SK-N-SH (cell line): ENCODE results near the gene ZNF277. TPM values are rescaled to one million over a fixed set of nuclear protein-coding genes. Genes with fewer than 3 reads are reported as not detected.

ENCODE experiments used
- CTCF ChIA-PET: fragments of 300-600, 350-600 bp; formaldehyde crosslinking; extraction: SDS; loops from one replicate; lab custom pipeline; 2021; lab: Yijun Ruan, JAX
- POLR2A ChIA-PET: fragments of 350-600 bp; sonication (Branson Sonifier 250); formaldehyde crosslinking; extraction: SDS; loops from one replicate; lab custom pipeline; 2020; ENCODE audit warnings: antibody characterized with exemption, inconsistent platforms; lab: Yijun Ruan, JAX
- DNase-seq: peaks from one replicate; pipeline ENCODE4 v3.0.0; 2012
- H2AFZ ChIP-seq: fragments of 200-600 bp; sonication (generic); 2 replicates; pipeline ENCODE4 v1.8.1; 2016; ENCODE audit warnings: antibody characterized with exemption, mild to moderate bottlenecking, low read depth
- H3F3A ChIP-seq: fragments of 200-600 bp; sonication (generic); replicated peaks from 2 replicates; pipeline ENCODE3; 2016; ENCODE audit warnings: antibody characterized with exemption, mild to moderate bottlenecking; ENCODE audit not compliant: insufficient read depth
- H3K27ac ChIP-seq, 2 experiments: fragments of 200-500 bp in 1 of 2; fragments of 200-600 bp in 1 of 2; sonication (Bioruptor generic) in 1 of 2; sonication (generic), shearing (Covaris generic) in 1 of 2; 2 replicates each; pipeline versions ENCODE4 v1.5.1 to v1.6.1; 2014 to 2016; ENCODE audit warnings: low read depth in 2 of 2, inconsistent platforms in 1 of 2, low read length in 1 of 2, mild to moderate bottlenecking in 1 of 2, mixed read lengths in 1 of 2
- H3K27me3 ChIP-seq: fragments of 200-600 bp; sonication (generic), shearing (Covaris generic); 2 replicates; pipeline ENCODE4 v1.6.1; 2016; ENCODE audit warnings: mixed run types; ENCODE audit not compliant: insufficient read depth
- H3K36me3 ChIP-seq, 2 experiments: fragments of 200-500 bp in 1 of 2; fragments of 200-600 bp in 1 of 2; sonication (Bioruptor generic) in 1 of 2; sonication (generic) in 1 of 2; replicated peaks in 1 of 2; 2 replicates each; pipeline versions ENCODE3 to v1.5.1; 2014 to 2016; ENCODE audit warnings: low read length in 1 of 2, mild to moderate bottlenecking in 1 of 2; ENCODE audit not compliant: insufficient read depth in 2 of 2, control insufficient read depth in 1 of 2
- H3K4me1 ChIP-seq, 2 experiments: fragments of 200-500 bp in 1 of 2; fragments of 200-600 bp in 1 of 2; sonication (Bioruptor generic) in 1 of 2; sonication (generic), shearing (Covaris generic) in 1 of 2; 2 replicates each; pipeline versions ENCODE4 v1.5.1 to v1.6.1; 2014 to 2016; ENCODE audit warnings: low read depth in 1 of 2, low read length in 1 of 2, mixed run types in 1 of 2; ENCODE audit not compliant: insufficient read depth in 2 of 2, control insufficient read depth in 1 of 2
- H3K4me2 ChIP-seq: fragments of 200-600 bp; sonication (generic), shearing (Covaris generic); 2 replicates; pipeline ENCODE4 v1.6.1; 2017; ENCODE audit warnings: mixed run types
- H3K4me3 ChIP-seq, 2 experiments: fragments of 200-500 bp in 1 of 2; fragments of 200-600 bp in 1 of 2; sonication (Bioruptor generic) in 1 of 2; sonication (generic), shearing (Covaris generic) in 1 of 2; 2 replicates each; pipeline versions ENCODE4 v1.5.1 to v1.8.1; 2014 to 2016; ENCODE audit warnings: low read depth in 2 of 2, inconsistent platforms in 1 of 2, low read length in 1 of 2, mild to moderate bottlenecking in 1 of 2, mixed read lengths in 1 of 2, moderate library complexity in 1 of 2
- H3K79me2 ChIP-seq: fragments of 200-600 bp; sonication (generic); 2 replicates; pipeline ENCODE4 v1.8.1; 2017; ENCODE audit warnings: mild to moderate bottlenecking; ENCODE audit not compliant: insufficient read depth
- H3K9ac ChIP-seq: fragments of 200-600 bp; sonication (generic); 2 replicates; pipeline ENCODE4 v1.6.1; 2017; ENCODE audit warnings: mixed run types
- H3K9me2 ChIP-seq: fragments of 200-600 bp; sonication (generic); 2 replicates; pipeline ENCODE4 v1.6.1; 2017; ENCODE audit warnings: mixed run types
- H3K9me3 ChIP-seq: fragments of 200-600 bp; sonication (generic); 2 replicates; pipeline ENCODE4 v1.6.1; 2017; ENCODE audit warnings: mixed run types, mild to moderate bottlenecking, moderate library complexity
- H4K20me1 ChIP-seq: fragments of 200-600 bp; sonication (generic); 2 replicates; pipeline ENCODE4 v1.6.1; 2017; ENCODE audit warnings: mild to moderate bottlenecking, mixed run types; ENCODE audit not compliant: insufficient read depth
- EZH2phosphoT487 ChIP-seq: fragments of 200-600 bp; sonication (generic); IDR thresholded peaks from 2 replicates; pipeline ENCODE4 v1.6.1; 2017; ENCODE audit warnings: low read depth, mixed run types, mild to moderate bottlenecking, antibody characterized with exemption, moderate library complexity, borderline replicate concordance
- FOSL2 ChIP-seq: IDR thresholded peaks from 2 replicates; pipeline ENCODE4 v1.4.0; 2012; ENCODE audit warnings: low read depth, mild to moderate bottlenecking, moderate library complexity, borderline replicate concordance
- FOXJ3 ChIP-seq: sonication (generic); formaldehyde crosslinking; IDR thresholded peaks from 2 replicates; pipeline ENCODE4 v1.5.1; 2020; ENCODE audit warnings: mild to moderate bottlenecking, missing genetic modification reagents
- MXI1 ChIP-seq: IDR thresholded peaks from 2 replicates; pipeline ENCODE4 v1.6.1; 2012; ENCODE audit warnings: mild to moderate bottlenecking, low read depth, low read length, improper control_type of control experiment
- NRF1 ChIP-seq: IDR thresholded peaks from 2 replicates; pipeline ENCODE4 v1.6.1; 2012; ENCODE audit warnings: low read depth, mild to moderate bottlenecking, low read length
- RCOR1 ChIP-seq: fragments of 150-350 bp; IDR thresholded peaks from 2 replicates; pipeline ENCODE4 v1.6.1; 2017; ENCODE audit warnings: antibody characterized with exemption, low read length
- REST ChIP-seq: IDR thresholded peaks from 2 replicates; pipeline ENCODE4 v1.6.1; 2012; ENCODE audit warnings: mild to moderate bottlenecking, low read depth, low read length, moderate library complexity
- TAF1 ChIP-seq: IDR thresholded peaks from 2 replicates; pipeline ENCODE4 v1.6.1; 2012; ENCODE audit warnings: low read depth, mild to moderate bottlenecking, low read length, moderate library complexity, borderline replicate concordance
- TCF12 ChIP-seq: IDR thresholded peaks from 2 replicates; pipeline ENCODE4 v1.4.0; 2012
- TEAD4 ChIP-seq: IDR thresholded peaks from 2 replicates; pipeline ENCODE4 v1.4.0; 2012; ENCODE audit warnings: mild to moderate bottlenecking, borderline replicate concordance; ENCODE audit not compliant: insufficient read depth
- USF1 ChIP-seq: IDR thresholded peaks from 2 replicates; pipeline ENCODE4 v1.4.0; 2012; ENCODE audit warnings: low read depth, borderline replicate concordance
- YY1 ChIP-seq: IDR thresholded peaks from 2 replicates; pipeline ENCODE4 v1.4.0; 2012; ENCODE audit warnings: low read depth, mild to moderate bottlenecking
- ZBTB33 ChIP-seq: IDR thresholded peaks from 2 replicates; pipeline ENCODE4 v1.4.0; 2012; ENCODE audit warnings: low read depth, borderline replicate concordance
- WGBS: methylation state at CpG from one replicate; pipeline ENCODE4 v1.1.6; 2017; ENCODE audit warnings: low lambda C conversion rate; 5-methylcytosine and 5-hydroxymethylcytosine counted together
- polyA plus RNA-seq, 3 experiments: library from polyadenylated mRNA; depleted of rRNA; stranded (reverse); fragments of >200 nt; gene quantifications; 2 replicates each; pipeline ENCODE4 v1.2.3, GENCODE V29; 2012
- TF ChIP-seq, protein P1 (sequence below): IDR thresholded peaks from 2 replicates; pipeline ENCODE4 v1.4.0; 2012; ENCODE audit warnings: low read depth
- TF ChIP-seq, protein P2 (sequence below): IDR thresholded peaks from 2 replicates; pipeline ENCODE4; 2012

Gene ZNF277
- polyA plus RNA-seq, 1 of the 3 experiments (the other 2 are of a cell fraction): 11.5 TPM

DNA sequence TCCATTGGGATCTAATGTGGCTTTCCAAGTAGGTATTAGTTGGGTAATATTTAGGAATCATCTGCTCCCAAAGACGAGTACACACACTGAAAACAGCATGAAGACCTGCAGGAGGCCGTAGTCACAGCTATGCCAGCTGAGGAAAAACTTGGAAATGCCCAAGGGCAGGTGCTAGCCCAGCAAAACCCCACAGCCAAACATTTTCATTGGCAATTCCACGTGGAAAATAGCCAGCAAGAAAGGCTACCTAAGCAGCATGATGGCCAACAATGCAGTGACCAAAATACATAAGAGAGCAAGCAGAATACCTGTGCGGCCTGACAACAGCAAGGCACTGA lies 33.0 kb upstream of the ZNF277 start (continued):
- TF ChIP-seq REST (no peak), TEAD4 (no peak), TAF1 (no peak), TCF12 (no peak)
- TF ChIP-seq, protein P1, sequence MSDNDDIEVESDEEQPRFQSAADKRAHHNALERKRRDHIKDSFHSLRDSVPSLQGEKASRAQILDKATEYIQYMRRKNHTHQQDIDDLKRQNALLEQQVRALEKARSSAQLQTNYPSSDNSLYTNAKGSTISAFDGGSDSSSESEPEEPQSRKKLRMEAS: no peak

DNA sequence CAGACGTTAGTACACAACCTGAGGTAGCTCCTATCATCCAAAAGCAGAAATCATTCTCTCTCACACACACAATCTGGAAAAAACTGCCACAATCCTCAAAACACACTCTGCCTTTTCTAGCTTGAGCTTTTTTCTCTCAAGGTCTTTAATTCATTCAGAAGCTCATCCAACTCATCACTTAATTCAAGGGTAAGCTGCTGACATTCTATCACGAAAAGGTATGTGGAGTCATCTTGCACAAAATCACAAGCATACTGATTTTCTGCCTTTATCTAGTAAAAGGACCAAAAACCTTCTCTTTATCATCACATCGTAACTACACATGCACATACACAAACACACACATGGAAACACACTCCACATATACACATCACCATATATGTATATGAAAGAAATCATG lies 32.3 kb upstream of the ZNF277 start:
- H3K9ac ChIP-seq: no peak overlapping the region
- no peaks in the 10 kb centered on the region for H3K79me2 ChIP-seq
- H3K9me3 ChIP-seq: no peaks in the 10 kb centered on the region
- no peaks in the 10 kb centered on the region for H4K20me1 ChIP-seq
- 85% methylated on average over 3 of the region's 3 CpGs for WGBS
- ChIA-PET POLR2A (no interaction called here), CTCF (interaction anchor here (1.2 to 1.8 kb wide), 2 partner anchors 8 to 30 kb away, joined by 4 to 7 read pairs; no protein-coding TSS in a partner anchor)
- no peak for DNase-seq
- H3K27me3 ChIP-seq: no peaks in the 10 kb centered on the region
- no peak overlapping the region for H3K4me3 ChIP-seq
- no peak overlapping the region for H3K4me2 ChIP-seq
- no peaks in the 10 kb centered on the region for H3F3A ChIP-seq
- TF ChIP-seq, protein P2, sequence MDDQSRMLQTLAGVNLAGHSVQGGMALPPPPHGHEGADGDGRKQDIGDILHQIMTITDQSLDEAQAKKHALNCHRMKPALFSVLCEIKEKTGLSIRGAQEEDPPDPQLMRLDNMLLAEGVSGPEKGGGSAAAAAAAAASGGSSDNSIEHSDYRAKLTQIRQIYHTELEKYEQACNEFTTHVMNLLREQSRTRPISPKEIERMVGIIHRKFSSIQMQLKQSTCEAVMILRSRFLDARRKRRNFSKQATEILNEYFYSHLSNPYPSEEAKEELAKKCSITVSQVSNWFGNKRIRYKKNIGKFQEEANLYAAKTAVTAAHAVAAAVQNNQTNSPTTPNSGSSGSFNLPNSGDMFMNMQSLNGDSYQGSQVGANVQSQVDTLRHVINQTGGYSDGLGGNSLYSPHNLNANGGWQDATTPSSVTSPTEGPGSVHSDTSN: no peak
- no peak for TF ChIP-seq FOSL2
- no peak for TF ChIP-seq FOXJ3 (CRISPR knock-in tag)
- TF ChIP-seq, protein P1: no peak
- no peak for TF ChIP-seq MXI1
- TF ChIP-seq YY1: no peak
- TF ChIP-seq NRF1: no peak
- no peak for TF ChIP-seq ZBTB33
- TF ChIP-seq RCOR1: no peak
- no peak for TF ChIP-seq TAF1
- no peak for TF ChIP-seq USF1
- no peak for TF ChIP-seq EZH2phosphoT487
- no peak overlapping the region for H3K27ac ChIP-seq
- H2AFZ ChIP-seq: no peak overlapping the region
- H3K36me3 ChIP-seq: no peaks in the 10 kb centered on the region
- H3K9me2 ChIP-seq: no peaks in the 10 kb centered on the region
- H3K4me1 ChIP-seq: peaks cover 0 to 10% of the 10 kb centered on the region in 2 experiments; a peak in 2 of 4 replicates
